GM18505 (cell line): Measurements from ENCODE around the gene MEIOSIN.

Source experiments
- ATAC-seq: cut with Tn5 transposase; IDR thresholded peaks from one replicate; pipeline ENCODE4 v1.9.1; 2021; ENCODE audit not compliant: unreplicated experiment
- POLR2A ChIP-seq: IDR thresholded peaks from 4 replicates; pipeline ENCODE4 v1.6.1; 2011; ENCODE audit warnings: borderline replicate concordance; ENCODE audit not compliant: insufficient read depth, insufficient read length; ENCODE audit errors: extremely low read depth

MEIOSIN gene

GRCh38 chr19:45764945-45765701 lies 31.9 kb downstream of the MEIOSIN start:
- no peak for ATAC-seq
- TF ChIP-seq POLR2A = no peak

- no peak for ATAC-seq
- TF ChIP-seq POLR2A = no peak
Measured at GRCh38 chr19:45765702-45766295, 32.6 kb downstream of the MEIOSIN start.

GRCh38 chr19:45766296-45766868 lies 33.1 kb downstream of the MEIOSIN start:
- no peak for ATAC-seq
- TF ChIP-seq POLR2A = no peak

GRCh38 chr19:45766869-45767346 lies 33.7 kb downstream of the MEIOSIN start:
- TF ChIP-seq POLR2A = no peak
- ATAC-seq = no peak

GRCh38 chr19:45767410-45767880 lies 34.2 kb downstream of the MEIOSIN start:
- ATAC-seq = no peak
- TF ChIP-seq POLR2A = no peak

- no peak for ATAC-seq
- peak; percentile 48 for TF ChIP-seq POLR2A
Measured at GRCh38 chr19:45767881-45768654, 34.8 kb downstream of the MEIOSIN start.

- ATAC-seq = no peak
- no peak for TF ChIP-seq POLR2A
Measured at GRCh38 chr19:45768655-45768983, 35.4 kb downstream of the MEIOSIN start.

GRCh38 chr19:45768984-45769782 lies 35.9 kb downstream of the MEIOSIN start, which contains the start of gene SIX5:
TSS of gene SIX5 (minus strand) at chr19:45769252. CDS start at chr19:45768844, 408 bp downstream.
- ATAC-seq = peak; percentile 58
- TF ChIP-seq POLR2A = peak; percentile 58

- no peak for TF ChIP-seq POLR2A
- no peak for ATAC-seq
Measured at GRCh38 chr19:45769821-45770191, 36.6 kb downstream of the MEIOSIN start.

GRCh38 chr19:45770192-45771101 lies 37.2 kb downstream of the MEIOSIN start:
- peak; percentile 55 for ATAC-seq
- peak; percentile 38 for TF ChIP-seq POLR2A

GRCh38 chr19:45771311-45771933 lies 38.2 kb downstream of the MEIOSIN start:
- no peak for ATAC-seq
- TF ChIP-seq POLR2A = peak; percentile 31
